NK-92 (cell line): Measurements from ENCODE around the gene FAM177B.
"Not testable (repeated sequence)": the region's sequence is repeated elsewhere in the genome, so short reads cannot be mapped to it uniquely, and the experiment has no call there.

ENCODE experiments used
- DNase-seq: peaks from one replicate; lab custom pipeline; 2025; ENCODE audit not compliant: unreplicated experiment; lab: John Stamatoyannopoulos, UW

FAM177B gene

DNA sequence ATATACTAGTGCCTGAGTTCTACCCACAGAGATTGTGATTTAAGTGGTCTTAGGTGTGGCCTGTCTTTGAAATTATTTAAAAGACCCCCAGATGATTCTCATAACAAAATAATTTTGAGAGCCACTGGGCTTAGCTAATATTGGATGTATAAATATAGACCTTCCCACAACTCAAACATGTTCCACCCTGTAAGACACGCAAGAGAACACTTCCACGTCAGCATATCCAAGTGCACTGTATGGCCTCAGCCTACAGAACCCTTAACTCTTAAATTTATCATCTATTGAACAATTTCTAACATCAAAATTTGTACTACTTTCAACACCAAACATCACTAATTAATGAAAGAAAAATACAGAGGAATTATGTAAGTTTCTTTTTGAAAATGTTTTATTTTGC, 2.5 kb downstream of the FAM177B start:
- DNase-seq, result no peak

DNA sequence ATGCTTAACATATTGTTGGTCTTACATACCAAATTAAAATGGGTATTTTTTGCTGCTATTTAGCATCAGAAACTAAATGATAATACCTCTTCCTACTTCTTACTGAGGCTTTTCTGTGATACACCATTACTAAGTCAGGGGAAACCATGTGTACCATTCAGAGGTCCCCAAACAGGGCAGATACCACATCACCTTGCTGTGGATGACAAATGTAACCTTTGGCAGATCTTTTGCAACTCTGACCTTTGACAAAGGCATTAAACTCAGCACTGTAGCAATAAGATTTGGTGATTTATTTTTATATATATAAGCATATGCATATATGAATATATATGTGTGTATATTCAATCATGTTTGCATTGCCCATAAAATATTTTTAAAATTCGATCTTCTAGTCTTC, 2.9 kb downstream of the FAM177B start:
- DNase-seq, result no peak

DNA sequence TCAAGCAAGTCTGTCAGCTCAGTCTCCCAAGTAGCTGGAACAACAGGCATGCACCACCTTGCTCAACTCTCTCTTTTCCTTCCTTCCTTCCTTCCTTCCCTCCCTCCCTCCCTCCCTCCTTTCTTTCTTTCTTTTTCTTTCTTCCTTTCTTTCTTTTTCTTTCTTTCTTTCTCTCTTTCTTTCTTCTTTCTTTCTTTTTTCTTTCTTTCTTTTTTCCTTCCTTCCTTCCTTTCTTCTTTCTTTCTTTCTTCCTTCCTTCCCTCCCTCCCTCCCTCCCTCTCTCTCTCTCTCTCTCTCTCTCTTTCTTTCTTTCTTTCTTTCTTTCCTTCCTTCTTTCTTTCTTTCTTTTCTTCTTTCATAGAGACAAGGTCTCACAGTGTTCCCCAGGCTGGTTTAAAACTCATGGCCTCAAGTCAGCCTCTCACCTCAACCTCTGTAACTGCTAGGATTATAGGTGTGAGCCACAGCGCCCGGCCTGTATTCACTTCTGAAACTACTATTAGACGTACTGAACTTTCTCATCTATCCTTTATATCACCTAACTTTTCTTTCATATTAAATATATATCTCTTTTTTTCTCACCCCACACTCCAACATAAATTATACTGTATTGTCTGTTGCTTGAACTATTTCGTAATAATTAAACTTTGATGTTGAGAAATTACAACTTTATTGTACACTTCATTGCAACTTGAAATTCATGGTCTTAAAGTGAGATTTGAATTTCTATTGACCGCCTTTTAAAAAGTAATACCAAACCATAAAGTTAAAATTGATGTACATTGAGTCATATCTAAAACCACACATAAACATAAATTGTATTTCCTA, 4.8 kb downstream of the FAM177B start:
- DNase-seq, result not testable (repeated sequence)

DNA sequence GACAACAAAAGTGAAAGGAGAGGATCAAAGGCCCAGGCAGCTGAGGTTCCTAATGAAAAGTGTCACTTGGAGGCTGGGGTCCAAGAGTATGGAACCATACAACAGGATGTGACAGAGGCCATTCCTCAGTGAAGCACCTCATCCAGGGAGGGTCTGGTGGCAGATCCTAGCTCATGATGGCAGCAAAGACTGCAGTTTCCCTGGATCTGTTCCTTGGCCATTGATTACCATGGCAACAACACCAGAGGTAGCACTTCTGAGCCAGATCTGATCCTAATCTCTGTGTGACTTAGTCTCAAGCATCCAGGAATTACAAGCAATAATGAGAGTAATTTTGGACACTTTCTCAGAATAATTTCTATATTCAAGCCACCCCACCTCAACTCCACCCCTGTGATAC, 12.9 kb downstream of the FAM177B start:
- DNase-seq, result no peak

DNA sequence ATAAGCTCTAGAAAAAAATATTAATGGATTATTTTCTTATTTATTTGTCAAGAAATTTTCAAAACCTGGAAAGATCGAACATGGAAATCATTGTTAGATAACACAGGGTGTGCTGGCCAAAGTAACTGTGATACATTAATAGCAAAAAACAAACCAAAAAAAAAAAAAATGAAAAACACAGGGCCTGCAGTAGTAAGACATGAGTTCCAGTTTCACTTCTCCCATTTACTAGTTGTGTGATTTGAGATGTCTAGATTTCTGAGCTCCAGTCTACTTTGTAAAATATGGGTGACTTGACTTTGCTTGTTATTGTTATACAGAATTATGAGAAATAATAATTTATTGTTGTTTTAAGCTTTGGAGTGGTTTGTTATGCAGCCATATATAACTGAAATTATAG, 13.6 kb downstream of the FAM177B start:
- DNase-seq, result no peak

DNA sequence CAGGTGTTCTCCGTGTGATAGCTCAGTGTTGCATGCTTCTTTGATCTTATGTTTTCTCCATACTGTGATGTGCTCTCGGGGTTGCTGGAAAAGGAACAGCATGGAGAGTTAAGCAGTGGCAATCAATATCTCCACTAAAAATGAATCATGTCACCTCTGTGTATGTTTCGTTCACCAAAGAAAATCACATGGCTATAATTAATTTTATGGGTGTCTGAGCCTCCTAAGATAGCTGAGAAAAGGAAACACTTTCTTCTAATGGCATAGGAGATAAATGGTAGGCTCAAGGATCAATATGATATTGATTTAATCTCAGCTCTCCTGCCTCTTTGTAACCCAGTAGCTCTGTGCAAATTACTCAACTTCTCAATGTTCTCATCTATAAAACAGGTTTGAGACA, 14.3 kb downstream of the FAM177B start:
- no peak for DNase-seq

DNA sequence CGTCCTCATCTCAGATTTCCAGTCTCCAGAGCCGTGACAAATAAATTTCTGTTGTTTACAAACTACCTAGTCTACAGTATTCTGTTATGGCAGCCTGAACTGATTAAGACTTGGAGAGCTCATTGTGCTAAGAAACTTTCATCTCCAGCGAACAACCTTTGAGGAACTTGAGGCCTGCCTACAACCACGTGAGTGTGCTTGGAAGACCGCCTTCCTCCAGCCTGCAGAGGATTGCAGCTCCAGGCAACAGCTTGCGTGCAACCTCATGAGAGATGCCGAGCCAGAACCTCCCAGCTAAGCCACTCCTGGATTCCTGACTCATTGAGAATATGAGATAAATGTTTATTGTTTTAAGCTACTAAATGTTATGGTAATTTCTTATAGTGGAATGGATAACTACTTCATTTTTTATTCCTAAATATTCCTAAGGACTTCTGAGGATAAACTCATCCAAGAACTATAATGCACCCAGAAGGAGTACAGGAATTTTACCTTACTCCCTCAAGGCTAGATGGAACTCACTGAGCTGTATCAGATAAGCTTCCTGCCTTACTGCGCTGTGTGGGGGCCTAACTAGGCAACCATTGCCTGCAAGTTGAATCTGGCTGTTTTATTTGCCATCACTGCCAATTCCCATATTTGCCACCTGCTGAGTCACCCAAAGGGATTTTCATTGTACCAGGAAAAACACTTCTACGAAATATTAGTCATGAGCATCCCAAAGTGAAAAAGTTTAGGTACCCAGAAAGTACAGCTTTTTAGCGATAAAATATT, 17.6 kb downstream of the FAM177B start:
- no peak for DNase-seq

DNA sequence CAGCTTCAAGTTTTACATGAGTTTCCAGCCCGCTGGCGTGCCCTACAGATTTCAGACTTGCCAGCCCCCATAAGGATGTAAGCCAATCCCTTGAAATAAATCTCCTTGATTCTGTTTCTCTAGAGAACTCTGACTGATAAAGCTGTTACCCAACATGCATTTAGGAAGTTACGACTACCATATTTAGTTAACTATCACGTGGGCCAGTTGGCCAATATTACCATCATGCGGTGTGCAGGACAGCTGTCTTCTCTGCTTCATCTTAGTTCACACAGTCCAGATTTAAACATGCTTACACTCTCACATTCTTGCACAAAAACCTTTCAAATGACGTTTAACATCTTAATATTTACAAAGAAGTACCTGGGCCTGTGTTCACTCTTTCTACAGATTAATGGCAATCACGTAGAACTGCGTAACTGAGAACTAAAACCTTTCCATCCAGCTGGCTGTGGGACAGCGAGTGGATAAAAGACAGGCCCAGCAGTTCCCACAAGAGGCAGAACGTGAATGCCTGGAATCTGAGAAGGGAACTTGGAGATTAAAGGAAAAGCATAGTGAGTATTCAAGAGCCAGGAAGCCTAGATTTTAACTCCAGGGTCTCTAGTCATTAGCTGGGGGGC, 20.8 kb downstream of the FAM177B start:
- no peak for DNase-seq

DNA sequence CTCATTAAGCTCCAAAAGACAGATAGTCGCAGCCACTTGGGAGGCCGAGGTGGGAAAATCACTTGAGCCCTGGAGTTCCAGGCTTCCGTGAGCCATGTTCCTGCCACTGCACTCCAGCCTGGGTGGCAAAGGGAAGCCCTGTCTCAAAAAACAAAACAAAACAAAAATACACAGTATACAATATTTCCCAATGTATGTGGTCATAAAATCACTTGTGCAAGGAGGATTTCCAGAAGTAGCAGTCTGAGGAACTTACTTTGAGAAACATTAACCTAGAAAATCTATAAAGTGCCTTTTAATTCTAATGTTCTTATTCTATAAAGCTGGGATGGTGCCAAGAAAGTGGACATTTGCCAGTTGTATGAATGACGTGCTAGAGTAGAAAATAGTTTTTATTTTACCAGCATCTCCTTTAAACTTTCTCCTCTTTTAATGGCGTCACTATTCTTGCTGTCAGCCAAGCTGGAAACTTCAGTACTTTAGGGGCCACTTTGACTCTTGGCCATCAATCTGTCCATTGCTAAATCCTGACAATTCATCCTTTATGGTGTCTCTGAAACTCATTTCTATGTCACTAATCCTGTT, 22.5 kb downstream of the FAM177B start:
- DNase-seq, result no peak

DNA sequence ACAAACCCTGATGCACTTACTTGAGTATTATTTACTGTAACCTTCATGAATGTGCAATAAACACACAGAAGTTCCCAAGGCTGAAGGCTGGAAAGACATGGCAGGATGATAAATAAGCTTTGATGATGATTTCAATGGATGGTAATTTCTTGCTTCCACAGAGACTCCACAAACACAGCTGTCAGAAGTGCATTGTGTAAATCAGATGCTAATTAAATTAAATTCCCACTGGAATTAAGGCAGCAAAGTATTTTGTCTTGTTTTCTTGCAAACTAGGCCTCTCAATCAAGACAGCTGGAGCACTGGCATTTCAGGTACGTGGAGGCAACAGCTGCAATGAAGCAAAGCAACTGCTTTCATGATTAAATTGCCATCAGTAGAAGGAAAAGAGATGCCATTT, 24.1 kb downstream of the FAM177B start:
- DNase-seq, result no peak

DNA sequence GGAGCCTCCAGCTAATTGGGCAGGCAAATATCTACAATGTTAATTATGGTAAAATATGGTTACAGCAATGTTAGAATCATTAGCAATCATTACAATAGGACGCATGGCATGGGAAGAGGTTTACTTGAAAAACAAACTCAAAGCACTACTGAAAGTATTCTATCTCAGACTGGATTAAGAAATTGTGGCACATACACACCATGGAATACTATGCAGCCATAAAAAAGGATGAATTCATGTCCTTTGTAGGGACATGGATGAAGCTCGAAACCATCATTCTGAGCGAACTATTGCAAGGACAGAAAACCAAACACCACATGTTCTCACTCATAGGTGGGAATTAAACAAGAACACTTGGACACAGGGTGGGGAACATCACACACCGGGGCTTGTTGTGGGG, 25.2 kb downstream of the FAM177B start:
- DNase-seq, result not testable (repeated sequence)

DNA sequence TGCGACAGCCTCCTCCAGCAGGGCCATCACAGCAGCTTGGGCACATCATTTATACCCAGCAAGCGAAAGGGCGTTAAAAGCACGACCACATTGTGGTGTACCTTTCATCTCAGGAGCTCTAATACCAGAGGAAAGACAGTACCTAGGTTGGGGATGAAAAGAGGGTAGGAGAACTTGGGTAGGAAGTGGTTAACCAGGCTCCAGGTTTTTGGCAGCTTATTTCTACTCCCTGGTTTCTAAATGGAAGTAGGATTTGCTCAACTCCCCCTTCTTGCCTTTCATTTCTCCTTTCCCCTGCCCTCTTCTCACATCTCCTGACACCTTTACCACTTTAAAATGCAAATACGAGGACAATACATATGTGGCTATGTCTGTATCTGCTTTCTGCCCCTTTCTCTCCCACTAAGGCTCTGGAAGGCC, 30.2 kb downstream of the FAM177B start:
- no peak for DNase-seq

DNA sequence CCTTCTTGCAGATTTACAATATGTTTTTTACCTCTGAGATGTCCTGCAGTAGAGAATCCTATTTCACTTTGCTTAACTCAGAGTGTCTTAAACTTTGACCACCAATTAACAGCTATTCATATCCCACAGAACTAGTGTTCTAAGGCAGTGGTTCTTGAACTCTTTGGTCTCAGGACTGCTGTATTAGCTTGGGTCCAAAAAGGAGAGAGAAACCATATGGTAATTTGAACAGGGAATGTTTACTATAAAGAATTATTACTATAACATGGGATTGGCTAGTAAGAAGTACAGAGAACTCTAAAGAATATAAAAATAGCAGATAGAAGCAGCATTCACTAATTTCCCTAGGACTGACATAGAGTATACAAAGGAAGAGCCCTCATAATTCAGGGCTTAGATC, 31.6 kb downstream of the FAM177B start:
- DNase-seq, result no peak

DNA sequence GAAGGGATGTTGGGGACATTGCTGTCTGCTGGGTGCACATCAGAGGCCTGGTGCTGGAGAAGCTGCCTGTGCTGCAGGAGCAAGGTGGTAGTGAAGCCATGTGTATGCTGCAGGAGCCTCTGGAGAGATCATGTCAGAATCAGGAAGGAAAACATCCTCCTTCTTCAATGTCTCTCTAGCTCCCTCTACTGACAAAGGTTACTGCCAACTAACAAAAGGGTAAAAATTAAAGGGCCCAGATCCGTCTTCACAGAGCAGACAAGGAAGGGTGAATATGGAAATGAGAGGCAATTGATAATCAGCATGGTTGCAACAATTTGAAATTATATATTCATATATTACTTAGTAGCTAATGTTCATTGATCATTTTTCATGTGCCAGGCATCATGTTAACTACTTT, 32.2 kb downstream of the FAM177B start:
- no peak for DNase-seq

DNA sequence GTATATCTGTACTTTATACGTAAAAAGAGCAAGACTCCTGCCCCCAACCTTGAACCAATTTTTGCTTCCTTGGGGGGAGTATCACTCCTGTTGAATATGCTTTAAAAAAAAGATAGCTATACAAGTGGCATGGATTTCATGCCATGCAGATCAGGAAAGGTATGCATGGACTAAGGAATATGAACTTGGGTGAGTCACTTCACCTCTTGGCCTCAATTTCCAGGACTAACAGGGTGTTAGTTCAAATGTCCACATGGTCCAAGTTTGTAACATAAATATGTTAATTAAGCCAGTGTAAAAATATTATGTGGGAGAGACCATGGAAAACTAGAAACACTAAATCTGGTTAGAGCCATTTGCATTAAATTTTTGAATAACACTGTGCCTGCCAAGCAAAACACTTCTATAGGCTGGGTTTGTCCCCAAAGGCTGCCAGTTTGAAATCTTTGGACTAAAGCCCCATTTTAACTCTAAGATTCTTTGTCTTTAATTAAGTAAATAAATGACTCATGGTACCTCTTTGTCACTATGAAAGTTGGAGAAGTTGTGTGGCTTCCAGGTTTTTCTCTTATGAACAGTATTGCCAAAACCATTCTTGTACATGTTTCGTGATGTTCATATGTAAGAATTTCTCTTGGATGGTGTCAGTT, 33.1 kb downstream of the FAM177B start:
- DNase-seq, result no peak

DNA sequence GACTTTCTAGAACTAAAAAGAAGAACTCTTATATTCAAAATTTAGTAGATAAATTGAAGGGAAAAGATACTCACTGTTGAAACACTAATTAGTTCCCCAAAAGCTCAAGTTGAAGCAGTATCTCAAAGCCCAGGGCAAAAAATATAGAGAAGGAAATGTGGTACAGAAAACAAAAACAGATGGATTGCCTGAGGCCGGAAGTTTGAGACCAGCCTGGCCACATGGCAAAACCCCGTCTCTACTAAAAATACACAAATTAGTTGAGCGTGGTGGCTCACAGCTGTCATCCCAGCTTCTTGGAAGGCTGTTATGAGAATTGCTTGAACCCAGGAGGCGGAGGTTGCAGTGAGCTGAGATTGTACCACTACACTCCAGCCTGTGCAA, 36.0 kb downstream of the FAM177B start:
- DNase-seq, result no peak

DNA sequence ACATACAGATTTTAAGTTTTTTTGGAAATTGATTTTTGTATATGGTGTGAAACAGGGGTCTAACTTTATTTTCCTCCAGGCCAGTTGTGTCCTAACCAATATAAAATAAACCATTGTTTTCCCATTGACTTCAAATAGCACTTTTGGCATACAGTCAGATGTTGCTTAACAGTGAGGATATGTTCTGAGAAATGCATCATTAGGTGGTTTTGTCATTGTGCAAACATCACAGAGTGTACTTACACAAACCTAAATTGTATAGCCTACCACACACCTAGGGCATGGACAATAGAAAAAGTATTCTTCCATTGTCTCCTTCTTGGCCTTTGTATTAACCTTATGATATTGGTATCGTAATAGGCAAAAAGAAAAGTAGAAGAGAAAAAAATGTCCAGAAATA, 40.5 kb downstream of the FAM177B start:
- no peak for DNase-seq

DNA sequence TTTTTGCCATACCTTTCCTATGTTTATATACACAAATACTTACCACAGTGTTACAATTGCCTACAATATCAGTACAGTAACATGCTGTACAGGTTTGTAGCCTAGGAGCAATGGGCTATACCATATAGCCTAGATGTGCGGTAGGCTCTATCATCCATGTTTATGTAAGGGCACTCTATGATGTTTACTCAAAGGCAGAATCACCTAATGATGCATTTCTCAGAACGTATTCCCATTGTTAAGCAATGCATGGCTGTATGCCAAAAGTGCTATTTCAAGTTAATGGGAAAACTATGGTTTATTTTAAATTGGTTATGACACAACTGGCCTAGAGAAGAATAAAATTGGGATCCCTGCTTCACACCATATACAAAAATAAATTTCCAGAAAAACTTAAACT, 41.0 kb downstream of the FAM177B start:
- no peak for DNase-seq

DNA sequence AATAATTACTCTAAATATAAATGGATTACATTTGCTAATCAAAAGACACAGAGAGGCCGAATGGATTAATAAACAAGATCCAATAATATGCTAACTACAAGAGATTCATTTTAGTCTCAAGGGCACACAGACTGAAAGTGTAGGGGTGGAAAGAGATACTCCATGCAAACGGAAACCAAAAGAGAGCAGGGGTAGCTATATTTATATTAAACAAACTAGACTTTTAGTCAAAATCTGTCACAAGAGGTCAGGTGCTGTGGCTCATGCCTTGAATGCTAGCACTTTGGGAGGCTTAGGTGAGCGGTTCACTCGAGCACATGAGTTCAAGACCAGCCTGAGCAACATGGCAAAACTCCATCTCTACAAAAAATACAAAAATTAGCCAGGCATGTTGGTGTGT, 44.2 kb downstream of the FAM177B start:
- DNase-seq, result no peak

DNA sequence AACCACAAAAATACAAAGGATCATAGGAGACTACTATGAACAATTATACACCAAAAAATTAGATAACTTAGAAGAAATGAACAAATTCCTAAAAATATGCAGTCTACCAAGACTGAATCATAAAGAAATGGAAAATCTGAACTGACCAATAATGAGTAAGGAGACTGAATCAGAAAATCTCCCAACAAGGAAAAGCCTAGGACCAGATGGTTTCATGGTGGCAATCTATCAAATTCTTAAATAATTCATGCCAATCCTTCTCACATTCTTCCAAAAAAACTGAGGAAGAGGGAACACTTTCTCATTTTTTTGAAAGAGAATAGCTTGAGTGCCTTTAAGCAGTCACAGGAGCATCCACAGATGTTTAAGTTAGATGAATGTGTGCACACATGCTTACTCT, 46.0 kb downstream of the FAM177B start:
- no peak for DNase-seq

DNA sequence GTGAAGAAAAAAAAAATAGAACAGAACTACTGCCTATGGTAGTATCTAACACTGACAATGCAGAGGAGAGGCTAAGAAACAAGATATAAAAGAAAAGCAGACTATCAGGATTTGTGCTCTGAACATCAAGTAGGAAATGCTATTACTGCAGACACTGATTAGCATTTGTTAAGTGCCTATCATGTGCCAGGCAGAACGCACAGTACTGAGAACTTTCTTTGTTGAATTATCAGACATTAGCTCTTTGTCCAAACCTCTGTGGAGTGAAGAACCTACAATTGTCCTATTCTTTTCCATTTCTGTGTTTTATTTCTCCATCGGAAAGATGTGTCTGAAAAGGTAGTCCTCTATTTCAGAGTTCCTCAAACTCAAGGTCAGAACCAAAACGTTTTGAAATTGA, 47.4 kb downstream of the FAM177B start:
- no peak for DNase-seq
